ENCODE data around the gene SF3A1. TPM values are rescaled to one million over a fixed set of nuclear protein-coding genes. Genes with fewer than 3 reads are reported as not detected.

The SF3A1 gene
- total and polyA plus RNA-seq, 9 of the 15 experiments (the other 6 are each of a cell fraction or from before 2014, with no cell fraction given), result 6.7 to 228 (median 13.0) TPM

DNA sequence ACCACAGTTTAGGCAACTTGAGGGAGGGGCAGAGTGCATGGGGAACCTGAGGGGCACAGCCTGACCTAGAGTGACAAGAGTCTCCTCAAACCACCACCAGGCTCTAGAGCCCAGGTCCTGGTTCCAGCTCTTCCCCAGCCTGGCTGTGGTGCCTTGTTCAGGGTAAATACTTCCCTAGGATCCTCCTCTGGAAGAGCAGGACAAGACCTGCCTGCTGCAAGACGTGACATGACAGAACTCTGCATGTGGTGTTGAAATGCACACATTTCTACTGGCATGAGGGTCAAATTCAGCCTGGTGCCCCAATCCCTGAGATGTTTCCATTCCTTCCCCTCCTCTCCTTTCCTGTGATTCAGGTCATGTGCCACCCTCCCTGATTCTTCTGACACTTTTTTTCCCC is 43.5 kb upstream of the SF3A1 start:
- no peak overlapping the region for H3K9ac ChIP-seq (ENCODE audit: insufficient read depth in 1 of 2, low read depth in 2 of 2, low read length in 2 of 2)
- no peak for TF ChIP-seq MCM5 (IDR thresholded peaks at IDR 0.05; ENCODE audit: low read depth)
- TF ChIP-seq ZNF507 (tag; conservative IDR thresholded peaks at IDR 0.05), result no peak
- TF ChIP-seq, protein P1, sequence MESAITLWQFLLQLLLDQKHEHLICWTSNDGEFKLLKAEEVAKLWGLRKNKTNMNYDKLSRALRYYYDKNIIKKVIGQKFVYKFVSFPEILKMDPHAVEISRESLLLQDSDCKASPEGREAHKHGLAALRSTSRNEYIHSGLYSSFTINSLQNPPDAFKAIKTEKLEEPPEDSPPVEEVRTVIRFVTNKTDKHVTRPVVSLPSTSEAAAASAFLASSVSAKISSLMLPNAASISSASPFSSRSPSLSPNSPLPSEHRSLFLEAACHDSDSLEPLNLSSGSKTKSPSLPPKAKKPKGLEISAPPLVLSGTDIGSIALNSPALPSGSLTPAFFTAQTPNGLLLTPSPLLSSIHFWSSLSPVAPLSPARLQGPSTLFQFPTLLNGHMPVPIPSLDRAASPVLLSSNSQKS (CRISPR knock-in tag; IDR thresholded peaks at IDR 0.05), result no peak
- TF ChIP-seq, protein P2, sequence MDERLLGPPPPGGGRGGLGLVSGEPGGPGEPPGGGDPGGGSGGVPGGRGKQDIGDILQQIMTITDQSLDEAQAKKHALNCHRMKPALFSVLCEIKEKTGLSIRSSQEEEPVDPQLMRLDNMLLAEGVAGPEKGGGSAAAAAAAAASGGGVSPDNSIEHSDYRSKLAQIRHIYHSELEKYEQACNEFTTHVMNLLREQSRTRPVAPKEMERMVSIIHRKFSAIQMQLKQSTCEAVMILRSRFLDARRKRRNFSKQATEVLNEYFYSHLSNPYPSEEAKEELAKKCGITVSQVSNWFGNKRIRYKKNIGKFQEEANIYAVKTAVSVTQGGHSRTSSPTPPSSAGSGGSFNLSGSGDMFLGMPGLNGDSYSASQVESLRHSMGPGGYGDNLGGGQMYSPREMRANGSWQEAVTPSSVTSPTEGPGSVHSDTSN (CRISPR knock-in tag; IDR thresholded peaks at IDR 0.05; ENCODE audit: low read depth), result no peak
- TF ChIP-seq, protein P2 (tag; conservative IDR thresholded peaks at IDR 0.05; ENCODE audit: low read depth), result no peak
- TF ChIP-seq ZBTB8A (IDR thresholded peaks at IDR 0.05; ENCODE audit: partially characterized antibody), result no peak
- TF ChIP-seq, protein P3, sequence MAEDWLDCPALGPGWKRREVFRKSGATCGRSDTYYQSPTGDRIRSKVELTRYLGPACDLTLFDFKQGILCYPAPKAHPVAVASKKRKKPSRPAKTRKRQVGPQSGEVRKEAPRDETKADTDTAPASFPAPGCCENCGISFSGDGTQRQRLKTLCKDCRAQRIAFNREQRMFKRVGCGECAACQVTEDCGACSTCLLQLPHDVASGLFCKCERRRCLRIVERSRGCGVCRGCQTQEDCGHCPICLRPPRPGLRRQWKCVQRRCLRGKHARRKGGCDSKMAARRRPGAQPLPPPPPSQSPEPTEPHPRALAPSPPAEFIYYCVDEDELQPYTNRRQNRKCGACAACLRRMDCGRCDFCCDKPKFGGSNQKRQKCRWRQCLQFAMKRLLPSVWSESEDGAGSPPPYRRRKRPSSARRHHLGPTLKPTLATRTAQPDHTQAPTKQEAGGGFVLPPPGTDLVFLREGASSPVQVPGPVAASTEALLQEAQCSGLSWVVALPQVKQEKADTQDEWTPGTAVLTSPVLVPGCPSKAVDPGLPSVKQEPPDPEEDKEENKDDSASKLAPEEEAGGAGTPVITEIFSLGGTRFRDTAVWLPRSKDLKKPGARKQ (CRISPR knock-in tag; IDR thresholded peaks at IDR 0.05), result no peak
- TF ChIP-seq KDM1A (IDR thresholded peaks at IDR 0.05), result no peak
- no peak for TF ChIP-seq NELFE (IDR thresholded peaks at IDR 0.05; ENCODE audit: insufficient read depth, insufficient read length)
- TF ChIP-seq ZNF263 (CRISPR knock-in tag; IDR thresholded peaks at IDR 0.05; ENCODE audit: borderline replicate concordance), result no peak
- no peak for FAIRE-seq

More for the DNA sequence above, 43.5 kb upstream of the SF3A1 start:
- CTCF ChIA-PET (ENCODE audit: low intra/inter-chr PET ratio), result no interaction called here
- Histone ChIP-seq H3K36me3 (ENCODE audit: control insufficient read depth, insufficient read depth, low read length) (no peaks in the 10 kb centered on the region), H2AFZ (ENCODE audit: low read depth, low read length) (no peak overlapping the region), H3K9me3 (replicated peaks; ENCODE audit: control insufficient read depth, insufficient read depth, low read depth, low read length) (no peaks in the 10 kb centered on the region), H3K27me3 (ENCODE audit: control insufficient read depth in 2 of 2, insufficient read depth in 2 of 2, low read length in 2 of 2) (no peaks in the 10 kb centered on the region), H3K4me2 (ENCODE audit: insufficient read depth, low read length) (no peak overlapping the region), H3K79me2 (ENCODE audit: control insufficient read depth, insufficient read depth, low read length) (no peaks in the 10 kb centered on the region), H4K20me1 (replicated peaks; ENCODE audit: control insufficient read depth, insufficient read depth, low read length) (0 out of 2 replicates have a peak, but pooled peaks cover 7% of the 10 kb centered on the region), H3K4me1 (replicated peaks in 1 of 2; ENCODE audit: control insufficient read depth in 2 of 2, insufficient read depth in 2 of 2, low read length in 2 of 2) (peaks cover 9 to 31% of the 10 kb centered on the region in 2 experiments; a peak in 4 of 5 replicates), H3K27ac (ENCODE audit: extremely low read depth, low read depth, low read length) (no peak overlapping the region), H3K4me3 (no peak overlapping the region), H3K9me1 (ENCODE audit: control insufficient read depth, insufficient read depth, low read length) (no peaks in the 10 kb centered on the region)
- 43% methylated on average over 1 of the region's 1 CpG for WGBS (ENCODE audit: insufficient coverage, low coverage, missing lambda C conversion rate)
- BruUV-seq (replicated peaks), result no TSS peak
- ATAC-seq, result no peak
- in situ Hi-C loops (cut with MboI), result no loop called here
- POLR2A ChIA-PET, result interaction anchor here (0.5 kb wide), 1 partner anchor 22 kb away, joined by 3 read pairs; no protein-coding TSS in a partner anchor
- intact Hi-C loops (cut with micrococcal nuclease), result no loop called here
- DNase-seq (ENCODE audit: extremely low read depth in 1 of 4, low spot score in 3 of 4), result no peak

Data from K562 (cell line).